ENCODE results near the gene WRNIP1. TPM values are rescaled to one million over a fixed set of nuclear protein-coding genes. Genes with fewer than 3 reads are reported as not detected.

Gene WRNIP1
- total and polyA plus RNA-seq, 2 of the 8 experiments (the other 6 are each of a cell fraction or from before 2014, with no cell fraction given) = 38.2 to 39.2 TPM

DNA sequence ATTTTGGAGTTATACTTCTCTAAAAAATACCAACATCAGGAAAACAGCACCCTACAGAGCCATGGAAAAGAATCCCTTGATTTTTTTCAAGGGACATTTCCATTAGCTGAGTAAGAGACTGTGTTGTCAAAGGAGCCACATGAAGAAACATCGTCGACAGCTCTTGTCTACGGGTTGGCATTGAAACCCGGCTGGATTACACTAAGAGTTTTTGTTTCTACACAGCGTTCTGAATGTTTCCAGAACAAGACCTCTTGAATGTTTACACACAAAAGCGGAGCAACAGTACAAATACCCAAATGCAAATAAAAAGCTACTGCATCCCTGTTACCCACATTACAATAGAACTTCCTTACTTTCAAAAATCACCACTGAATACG, 12.1 kb upstream of the WRNIP1 start:
- Histone ChIP-seq H3K9me3 (ENCODE audit: insufficient read depth in 2 of 2, low read depth in 1 of 2, low read length in 1 of 2) (no peaks in the 10 kb centered on the region), H4K20me1 (replicated peaks in 1 of 2; ENCODE audit: control insufficient read depth in 1 of 2, insufficient read depth in 2 of 2, low read length in 2 of 2) (no peaks in the 10 kb centered on the region), H3K9ac (replicated peaks in 1 of 4; ENCODE audit: extremely low read depth in 1 of 4, low read depth in 3 of 4, low read length in 3 of 4) (no peak overlapping the region), H2AK5ac (ENCODE audit: low read depth, low read length) (no peak overlapping the region), H3K18ac (ENCODE audit: extremely low read depth, low read length) (no peak overlapping the region), H3K79me2 (ENCODE audit: control insufficient read depth in 1 of 2, insufficient read depth in 2 of 2, low read length in 2 of 2) (no peaks in the 10 kb centered on the region), H3K14ac (ENCODE audit: insufficient read length) (no peak overlapping the region), H3K4me1 (replicated peaks in 1 of 4; ENCODE audit: control insufficient read depth in 3 of 4, insufficient read depth in 4 of 4, low read length in 3 of 4) (no peaks in the 10 kb centered on the region; a peak in 1 of 7 replicates), H3K27ac (ENCODE audit: low read depth, low read length) (no peak overlapping the region), H3K4me2 (ENCODE audit: insufficient read depth in 1 of 2, low read depth in 2 of 2, low read length in 2 of 2) (no peak overlapping the region), H3K79me1 (ENCODE audit: low read depth, low read length) (no peaks in the 10 kb centered on the region), H2BK5ac (ENCODE audit: low read depth, low read length) (no peak overlapping the region), H4K91ac (replicated peaks; ENCODE audit: insufficient read length, low read length) (no peak overlapping the region), H2BK20ac (ENCODE audit: low read length) (no peak overlapping the region), H3K23ac (ENCODE audit: insufficient read length) (no peak overlapping the region), H3K36me3 (ENCODE audit: control insufficient read depth in 2 of 4, insufficient read depth in 4 of 4, low read length in 3 of 4) (no peaks in the 10 kb centered on the region), H3K4ac (replicated peaks; ENCODE audit: insufficient read length, low read depth, low read length) (no peak overlapping the region), H3K56ac (replicated peaks; ENCODE audit: insufficient read length, low read depth, low read length) (no peak overlapping the region), H2BK15ac (ENCODE audit: low read length) (no peak overlapping the region), H2AFZ (ENCODE audit: low read length) (no peak overlapping the region), H4K8ac (ENCODE audit: extremely low read depth, insufficient read depth, low read length) (no peak overlapping the region), H4K5ac (ENCODE audit: insufficient read length, low read depth, low read length) (no peak overlapping the region), H3K4me3 (ENCODE audit: extremely low read depth in 1 of 4, insufficient read depth in 2 of 4, low read depth in 3 of 4, low read length in 4 of 4) (no peak overlapping the region), H2BK12ac (ENCODE audit: low read depth, low read length) (no peak overlapping the region), H3K27me3 (replicated peaks in 1 of 4; ENCODE audit: control insufficient read depth in 3 of 4, extremely low read depth in 1 of 4, insufficient read depth in 3 of 4, low read length in 3 of 4) (no peaks in the 10 kb centered on the region), H3K23me2 (ENCODE audit: low read depth, low read length) (no peaks in the 10 kb centered on the region; the same call in 1 of the 2 replicates), H2BK120ac (replicated peaks; ENCODE audit: low read depth, low read length) (no peak overlapping the region)
- FAIRE-seq = no peak
- WGBS, 2 experiments (ENCODE audit: extremely low coverage in 1 of 2, insufficient coverage in 1 of 2, insufficient read length in 1 of 2, insufficient replicate concordance in 2 of 2, low coverage in 1 of 2, low lambda C conversion rate in 2 of 2, missing lambda C conversion rate in 1 of 2) = 91% methylated on average over 7 of the region's 7 CpGs; no CpG with 5 or more reads in 1 of the 2 experiments
- ChIA-PET CTCF (ENCODE audit: partially characterized antibody) (interaction anchor here (1.3 to 6.1 kb wide), 2 partner anchors 9 to 16 kb away, joined by 5 to 160 read pairs; no protein-coding TSS in a partner anchor), POLR2A (ENCODE audit: partially characterized antibody) (no interaction called here)
- DNase-seq (ENCODE audit: low read depth in 1 of 2, low spot score in 2 of 2) = no peak
- no peak for TF ChIP-seq EGR1 (IDR thresholded peaks at IDR 0.05; ENCODE audit: borderline replicate concordance, low read depth, low read length)
- TF ChIP-seq TAF1 (IDR thresholded peaks at IDR 0.05; ENCODE audit: low read depth, low read length) = no peak
- TF ChIP-seq JUN (IDR thresholded peaks at IDR 0.05; ENCODE audit: low read depth, low read length) = no peak
- no peak for TF ChIP-seq POU5F1 (IDR thresholded peaks at IDR 0.05; ENCODE audit: low read depth, low read length)
- TF ChIP-seq RAD21 (IDR thresholded peaks at IDR 0.05 in 1 of 2, conservative IDR thresholded peaks at IDR 0.05 in 1 of 2; ENCODE audit: low read depth in 2 of 2, low read length in 2 of 2) = no peak
- TF ChIP-seq ASH2L (IDR thresholded peaks at IDR 0.05; ENCODE audit: low read length) = no peak
- TF ChIP-seq KDM4A (IDR thresholded peaks at IDR 0.05; ENCODE audit: low read depth, low read length, severe bottlenecking) = no peak
- no peak for TF ChIP-seq RNF2 (IDR thresholded peaks at IDR 0.05; ENCODE audit: borderline replicate concordance, low read depth, low read length, missing control alignments, poor library complexity, severe bottlenecking)
- no peak for TF ChIP-seq RFX5 (IDR thresholded peaks at IDR 0.05; ENCODE audit: borderline replicate concordance, low read depth, low read length)
- no peak for TF ChIP-seq SIRT6 (IDR thresholded peaks at IDR 0.05; ENCODE audit: low read length)
- TF ChIP-seq HDAC6 (IDR thresholded peaks at IDR 0.05; ENCODE audit: low read depth, low read length) = no peak
- TF ChIP-seq, protein P1, sequence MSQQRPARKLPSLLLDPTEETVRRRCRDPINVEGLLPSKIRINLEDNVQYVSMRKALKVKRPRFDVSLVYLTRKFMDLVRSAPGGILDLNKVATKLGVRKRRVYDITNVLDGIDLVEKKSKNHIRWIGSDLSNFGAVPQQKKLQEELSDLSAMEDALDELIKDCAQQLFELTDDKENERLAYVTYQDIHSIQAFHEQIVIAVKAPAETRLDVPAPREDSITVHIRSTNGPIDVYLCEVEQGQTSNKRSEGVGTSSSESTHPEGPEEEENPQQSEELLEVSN (IDR thresholded peaks at IDR 0.05) = no peak
- TF ChIP-seq SIN3A (conservative IDR thresholded peaks at IDR 0.05 in 1 of 2, IDR thresholded peaks at IDR 0.05 in 1 of 2; ENCODE audit: low read depth in 1 of 2, low read length in 2 of 2) = no peak

Data from H1 (cell line).